Measurements from ENCODE around the gene DEK. TPM values are rescaled to one million over a fixed set of nuclear protein-coding genes. Genes with fewer than 3 reads are reported as not detected.

The DEK gene
- total and polyA plus RNA-seq, 2 of the 13 experiments (the other 11 are each of a cell fraction or from before 2014, with no cell fraction given) = 53.2 to 276 TPM

- TF ChIP-seq IKZF1 (IDR thresholded peaks at IDR 0.05) (no peak), ATF7 (IDR thresholded peaks at IDR 0.05) (no peak), ATF7 (CRISPR knock-in tag; IDR thresholded peaks at IDR 0.05) (no peak), IKZF5 (CRISPR knock-in tag; IDR thresholded peaks at IDR 0.05) (no peak), ZNF431 (CRISPR knock-in tag; IDR thresholded peaks at IDR 0.05; ENCODE audit: borderline replicate concordance, low read depth) (no peak; the same call in 1 of the 2 replicates), ZNF280D (CRISPR knock-in tag; IDR thresholded peaks at IDR 0.05) (no peak), ZNF501 (CRISPR knock-in tag; IDR thresholded peaks at IDR 0.05) (no peak), AFF4 (CRISPR knock-in tag; IDR thresholded peaks at IDR 0.05) (no peak), E2F5 (CRISPR knock-in tag; conservative IDR thresholded peaks at IDR 0.05) (peak; percentile 90), ZFYVE20 (CRISPR knock-in tag; IDR thresholded peaks at IDR 0.05; ENCODE audit: borderline replicate concordance, low read depth) (0 out of 2 replicates have a peak, but pooled peaks have one; percentile 35), MIER2 (CRISPR knock-in tag; IDR thresholded peaks at IDR 0.05) (no peak), RFX5 (IDR thresholded peaks at IDR 0.05; ENCODE audit: low read depth, low read length) (no peak), SMAD1 (CRISPR knock-in tag; IDR thresholded peaks at IDR 0.05; ENCODE audit: borderline replicate concordance, low read depth) (peak; percentile 81; the same call in 1 of the 2 replicates), BORCS8-MEF2B (CRISPR knock-in tag; IDR thresholded peaks at IDR 0.05) (peak; percentile 76; the same call in 1 of the 2 replicates), ZNF251 (CRISPR knock-in tag; IDR thresholded peaks at IDR 0.05) (no peak), ZNF775 (CRISPR knock-in tag; IDR thresholded peaks at IDR 0.05; ENCODE audit: borderline replicate concordance) (no peak), ZNF44 (CRISPR knock-in tag; IDR thresholded peaks at IDR 0.05) (no peak), ATM (IDR thresholded peaks at IDR 0.05; ENCODE audit: borderline replicate concordance) (no peak), DNMT3B (CRISPR knock-in tag; conservative IDR thresholded peaks at IDR 0.05) (no peak), ZNF879 (CRISPR knock-in tag; IDR thresholded peaks at IDR 0.05) (no peak), SP5 (CRISPR knock-in tag; IDR thresholded peaks at IDR 0.05; ENCODE audit: borderline replicate concordance, low read depth) (no peak), ZNF75D (CRISPR knock-in tag; IDR thresholded peaks at IDR 0.05; ENCODE audit: borderline replicate concordance) (no peak)
These were observed at the start of gene DEK (continued) for GRCh38 chr6:18264219-18264922.
